HCT116 (cell line): ENCODE measurements around the gene TPM2. TPM values are rescaled to one million over a fixed set of nuclear protein-coding genes. Genes with fewer than 3 reads are reported as not detected.

Source experiments
- ATAC-seq: fragments of 200-7000 bp; cut with Tn5 transposase; 2 replicates; pipeline ENCODE4 v1.9.1; 2020; ENCODE audit warnings: mild to moderate bottlenecking, moderate library complexity
- BruUV-seq: library from RNA; stranded (reverse); fragments of 400-500 nt; replicated peaks from 2 replicates; lab custom pipeline; 2021; lab: Mats Ljungman, UMichigan
- CTCF ChIA-PET: fragments of 300-600 bp; sonication (Branson Sonifier 250); formaldehyde crosslinking; loops from one replicate; lab custom pipeline; 2021; ENCODE audit warnings: antibody characterized with exemption; lab: Charles Lee
- POLR2A ChIA-PET: fragments of 300-600, 350-600 bp; sonication (Branson Sonifier 250); formaldehyde crosslinking; loops from one replicate; lab custom pipeline; 2021; ENCODE audit warnings: antibody characterized with exemption; lab: Charles Lee
- RAD21 ChIA-PET, 2 experiments: fragments of 300-600 bp; sonication (Branson Sonifier 250); formaldehyde crosslinking; loops; one replicate each; lab custom pipeline; 2023; ENCODE audit warnings: low total read pairs in 2 of 2; ENCODE audit not compliant: uncharacterized antibody in 2 of 2, unreplicated experiment in 2 of 2, low non-redundant PET in 1 of 2; lab: Charles Lee
- DNase-seq: peaks from one replicate; pipeline ENCODE4 v3.0.0-alpha.2; 2010; ENCODE audit warnings: low read depth, low spot score
- H2AFZ ChIP-seq: fragments of 200-600 bp; shearing (Covaris generic), sonication (generic); 2 replicates; pipeline ENCODE4 v1.6.1; 2017; ENCODE audit warnings: low read depth, mixed run types, mixed read lengths, antibody characterized with exemption, low read length; ENCODE audit not compliant: poor library complexity, severe bottlenecking
- H3K27ac ChIP-seq: 2 replicates; pipeline ENCODE4 v1.5.1; 2012; ENCODE audit warnings: low read depth, low read length
- H3K27me3 ChIP-seq: fragments of 200-600 bp; sonication (generic); 2 replicates; pipeline ENCODE4 v1.6.1; 2016; ENCODE audit warnings: mixed run types, low read length, mixed read lengths; ENCODE audit not compliant: insufficient read depth
- H3K36me3 ChIP-seq, 2 experiments: fragments of 200-500 bp in 1 of 2; fragments of 200-600 bp in 1 of 2; sonication (Bioruptor generic) in 1 of 2; sonication (generic) in 1 of 2; 2 replicates each; pipeline versions ENCODE4 v1.5.1 to v1.6.1; 2014 to 2016; ENCODE audit warnings: low read length in 2 of 2, inconsistent platforms in 1 of 2, mixed read lengths in 1 of 2, mixed run types in 1 of 2; ENCODE audit not compliant: insufficient read depth in 2 of 2, control insufficient read depth in 1 of 2
- H3K4me1 ChIP-seq, 2 experiments: fragments of 200-600 bp in 1 of 2; sonication (generic) in 1 of 2; 2 replicates each; pipeline versions ENCODE4 v1.5.1 to v1.6.1; 2012 to 2017; ENCODE audit warnings: low read length in 2 of 2, inconsistent platforms in 1 of 2, mild to moderate bottlenecking in 1 of 2, mixed read lengths in 1 of 2, mixed run types in 1 of 2, moderate library complexity in 1 of 2; ENCODE audit not compliant: insufficient read depth in 2 of 2, control insufficient read depth in 1 of 2
- H3K4me2 ChIP-seq: fragments of 200-600 bp; sonication (generic); 2 replicates; pipeline ENCODE4 v1.6.1; 2017; ENCODE audit warnings: mixed run types, low read length, mixed read lengths
- H3K4me3 ChIP-seq, 2 experiments: fragments of 200-600 bp in 1 of 2; sonication (generic) in 1 of 2; replicated peaks in 1 of 2; 2 replicates each; pipeline ENCODE4 v1.5.1; 2011 to 2016; ENCODE audit warnings: low read length in 2 of 2, control low read depth in 1 of 2, low read depth in 1 of 2, mild to moderate bottlenecking in 1 of 2, mixed read lengths in 1 of 2, mixed run types in 1 of 2
- H3K79me2 ChIP-seq: fragments of 200-600 bp; sonication (generic); 2 replicates; pipeline ENCODE4 v1.6.1; 2017; ENCODE audit warnings: mild to moderate bottlenecking, mixed run types, low read length, moderate library complexity, mixed read lengths; ENCODE audit not compliant: insufficient read depth
- H3K9ac ChIP-seq: fragments of 200-600 bp; sonication (generic); 2 replicates; pipeline ENCODE4 v1.6.1; 2016; ENCODE audit warnings: low read length, mixed read lengths
- H3K9me2 ChIP-seq: fragments of 200-600 bp; sonication (generic), shearing (Covaris generic); 2 replicates; pipeline ENCODE4 v1.6.1; 2017; ENCODE audit warnings: mixed run types, mild to moderate bottlenecking, moderate library complexity; ENCODE audit not compliant: insufficient read depth
- H3K9me3 ChIP-seq, 2 experiments: fragments of 200-500 bp in 1 of 2; fragments of 200-600 bp in 1 of 2; sonication (Bioruptor generic) in 1 of 2; sonication (generic) in 1 of 2; 2 replicates each; pipeline ENCODE4 v1.6.1; 2014 to 2017; ENCODE audit warnings: low read length in 2 of 2, mixed read lengths in 2 of 2, inconsistent platforms in 1 of 2, low read depth in 1 of 2, mild to moderate bottlenecking in 1 of 2, mixed run types in 1 of 2, moderate library complexity in 1 of 2; ENCODE audit not compliant: control insufficient read depth in 1 of 2, insufficient read depth in 1 of 2
- H4K20me1 ChIP-seq: fragments of 200-600 bp; sonication (generic), shearing (Covaris generic); 2 replicates; pipeline ENCODE4 v1.6.1; 2017; ENCODE audit warnings: mixed run types, mild to moderate bottlenecking, moderate library complexity; ENCODE audit not compliant: insufficient read depth
- CEBPB ChIP-seq: IDR thresholded peaks from 2 replicates; pipeline ENCODE4 v1.6.1; 2012; ENCODE audit warnings: low read depth
- EGR1 ChIP-seq: IDR thresholded peaks from 2 replicates; pipeline ENCODE4 v1.6.1; 2012; ENCODE audit warnings: low read depth
- ELF1 ChIP-seq: IDR thresholded peaks from 2 replicates; pipeline ENCODE4 v1.6.1; 2012; ENCODE audit warnings: low read depth, borderline replicate concordance
- FOSL1 ChIP-seq: IDR thresholded peaks from 2 replicates; pipeline ENCODE4 v1.6.1; 2012; ENCODE audit warnings: low read depth
- JUND ChIP-seq: IDR thresholded peaks from 2 replicates; pipeline ENCODE4 v1.6.1; 2012
- RAD21 ChIP-seq: IDR thresholded peaks from 2 replicates; pipeline ENCODE4 v1.6.1; 2012; ENCODE audit warnings: low read depth, mild to moderate bottlenecking
- SIN3A ChIP-seq: IDR thresholded peaks from 2 replicates; pipeline ENCODE4 v1.6.1; 2012; ENCODE audit warnings: low read depth
- SP1 ChIP-seq: IDR thresholded peaks from 2 replicates; pipeline ENCODE4 v1.6.1; 2012; ENCODE audit warnings: low read depth
- intact Hi-C: fragments of 100-400 bp; cut with micrococcal nuclease; formaldehyde crosslinking; loops from 2 replicates; pipeline ENCODE4 v1.10.0; 2022
- total RNA-seq: library from RNA; stranded (reverse); gene quantifications from one replicate; pipeline ENCODE4 v1.2.1, GENCODE V29; 2021; ENCODE audit not compliant: unreplicated experiment
- TF ChIP-seq, protein P1 (sequence below), 3 experiments: fragments of 200-600 bp in 1 of 3; sonication (generic) in 1 of 3; IDR thresholded peaks in 2 of 3; conservative IDR thresholded peaks in 1 of 3; 2 replicates each; pipeline ENCODE4 v1.5.1; 2012 to 2017; ENCODE audit warnings: low read depth in 2 of 3, low read length in 2 of 3, antibody characterized with exemption in 1 of 3, borderline replicate concordance in 1 of 3, control low read depth in 1 of 3, mild to moderate bottlenecking in 1 of 3, mixed read lengths in 1 of 3, mixed run types in 1 of 3, moderate library complexity in 1 of 3; ENCODE audit not compliant: insufficient read depth in 1 of 3

Gene TPM2
- total RNA-seq, 1 experiment from 2014 or later, result 278 TPM

DNA sequence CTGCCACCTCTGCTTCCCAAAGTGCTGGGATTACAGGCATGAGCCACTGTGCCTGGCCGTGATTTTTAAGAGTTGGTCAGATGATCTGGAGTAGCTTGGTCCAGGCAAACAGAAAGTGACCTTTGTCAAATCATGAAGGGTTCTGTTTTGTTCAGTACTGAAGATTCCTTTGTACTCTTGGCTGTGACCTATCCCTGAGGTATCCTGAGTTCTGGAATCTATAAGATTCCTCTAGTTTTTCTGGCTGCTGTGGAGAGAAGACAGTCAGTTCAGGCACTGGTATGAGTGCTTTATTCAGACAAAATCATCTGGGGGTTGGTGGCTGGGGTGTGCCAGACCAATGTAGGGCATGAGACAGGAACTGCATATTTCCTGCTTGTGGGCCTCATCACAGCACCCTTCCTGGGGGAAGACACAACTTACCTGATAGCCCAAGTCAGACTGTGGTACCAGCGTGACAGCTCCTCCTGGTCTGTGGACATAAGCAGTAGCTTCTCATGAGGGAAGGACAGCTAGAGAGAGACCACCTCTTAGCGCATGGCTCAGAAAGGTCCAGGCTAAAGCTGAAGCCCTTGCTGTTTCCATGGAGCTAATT, 27.9 kb downstream of the TPM2 start:
- ATAC-seq (no peak), DNase-seq (no peak)
- RAD21 ChIA-PET, result no interaction called here
- CTCF ChIA-PET, result interaction anchor here (0.8 to 3.2 kb wide), 9 partner anchors 8 to 220 kb away, joined by 3 to 33 read pairs (median 5); partner anchors contain the start of genes CREB3, GBA2, HINT2 and RGP1
- Histone ChIP-seq H3K36me3 (peaks cover 6 to 27% of the 10 kb centered on the region in 2 experiments; a peak in 3 of 4 replicates), H2AFZ (no peak overlapping the region), H3K27me3 (no peaks in the 10 kb centered on the region), H3K79me2 (peaks cover 28% of the 10 kb centered on the region; the same call in 1 of the 2 replicates), H3K4me2 (0 out of 2 replicates have a peak overlapping the region, but pooled peaks have one; percentile 4), H4K20me1 (no peaks in the 10 kb centered on the region), H3K27ac (peak overlapping the region; percentile 33), H3K4me3 (no peak overlapping the region), H3K9me3 (no peaks in the 10 kb centered on the region), H3K4me1 (peaks cover 24 to 65% of the 10 kb centered on the region in 2 experiments; a peak in 3 of 4 replicates), H3K9me2 (no peaks in the 10 kb centered on the region)
- intact Hi-C loops, result no loop called here
- BruUV-seq, result no TSS peak
- POLR2A ChIA-PET, result interaction anchor here (1.5 to 1.6 kb wide), 2 partner anchors 58 to 70 kb away, joined by 4 to 10 read pairs; partner anchors contain the start of genes CREB3 and TLN1
- no peak for TF ChIP-seq EGR1
- TF ChIP-seq, all 23 proteins: peak for 0
- H3K9ac ChIP-seq, result no peak overlapping the region

DNA sequence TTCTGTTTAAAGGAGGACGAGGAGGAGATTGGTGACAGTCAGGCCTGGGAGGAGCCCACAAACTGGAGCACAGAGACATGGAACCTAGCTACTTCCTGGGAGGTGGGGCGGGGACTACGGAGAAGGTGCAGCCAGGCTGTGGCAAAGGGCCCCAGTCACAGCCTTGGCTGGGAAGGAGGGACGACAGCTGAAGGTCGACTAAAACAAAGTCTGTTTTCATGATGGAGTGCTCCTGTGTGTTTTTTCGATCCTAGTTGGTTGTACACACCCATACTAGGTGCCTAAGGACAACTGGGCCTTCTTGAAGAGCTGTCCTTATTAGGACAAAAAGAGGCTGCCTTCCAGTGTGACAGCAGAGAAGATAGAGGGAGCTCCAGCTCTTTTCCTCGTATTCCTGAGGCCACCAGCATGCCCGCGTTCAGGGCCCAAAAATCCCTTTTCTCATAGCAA, 28.7 kb downstream of the TPM2 start:
- H2AFZ ChIP-seq, result no peak overlapping the region
- DNase-seq, result peak; percentile 33
- ChIA-PET RAD21 (interaction anchor here in 1 of 2 experiments (1.3 kb wide), 1 partner anchor 35 kb away, joined by 3 read pairs; no protein-coding TSS in a partner anchor), POLR2A (interaction anchor here (1.5 to 1.6 kb wide), 2 partner anchors 57 to 71 kb away, joined by 4 to 10 read pairs; partner anchors contain the start of genes CREB3 and TLN1), CTCF (interaction anchor here (0.8 to 3.2 kb wide), 12 partner anchors 9 to 221 kb away, joined by 3 to 33 read pairs (median 4); partner anchors contain the start of genes CREB3, GBA2, HINT2 and RGP1)
- BruUV-seq, result no TSS peak
- H3K36me3 ChIP-seq, result peaks cover 6 to 27% of the 10 kb centered on the region in 2 experiments; a peak in 3 of 4 replicates
- no peaks in the 10 kb centered on the region for H3K9me3 ChIP-seq
- H3K27ac ChIP-seq, result peak overlapping the region; percentile 33
- 0 out of 2 replicates have a peak overlapping the region, but pooled peaks have one; percentile 2 for H3K4me2 ChIP-seq
- no peak for ATAC-seq
- no peaks in the 10 kb centered on the region for H3K27me3 ChIP-seq
- no peak overlapping the region for H3K4me3 ChIP-seq
- H3K79me2 ChIP-seq, result peaks cover 28% of the 10 kb centered on the region; the same call in 1 of the 2 replicates
- TF ChIP-seq SIN3A, result no peak
- no peak for TF ChIP-seq RAD21
- no peak for TF ChIP-seq ELF1
- TF ChIP-seq FOSL1, result no peak
- TF ChIP-seq CEBPB, result no peak
- no peak for TF ChIP-seq SP1
- TF ChIP-seq, protein P1, sequence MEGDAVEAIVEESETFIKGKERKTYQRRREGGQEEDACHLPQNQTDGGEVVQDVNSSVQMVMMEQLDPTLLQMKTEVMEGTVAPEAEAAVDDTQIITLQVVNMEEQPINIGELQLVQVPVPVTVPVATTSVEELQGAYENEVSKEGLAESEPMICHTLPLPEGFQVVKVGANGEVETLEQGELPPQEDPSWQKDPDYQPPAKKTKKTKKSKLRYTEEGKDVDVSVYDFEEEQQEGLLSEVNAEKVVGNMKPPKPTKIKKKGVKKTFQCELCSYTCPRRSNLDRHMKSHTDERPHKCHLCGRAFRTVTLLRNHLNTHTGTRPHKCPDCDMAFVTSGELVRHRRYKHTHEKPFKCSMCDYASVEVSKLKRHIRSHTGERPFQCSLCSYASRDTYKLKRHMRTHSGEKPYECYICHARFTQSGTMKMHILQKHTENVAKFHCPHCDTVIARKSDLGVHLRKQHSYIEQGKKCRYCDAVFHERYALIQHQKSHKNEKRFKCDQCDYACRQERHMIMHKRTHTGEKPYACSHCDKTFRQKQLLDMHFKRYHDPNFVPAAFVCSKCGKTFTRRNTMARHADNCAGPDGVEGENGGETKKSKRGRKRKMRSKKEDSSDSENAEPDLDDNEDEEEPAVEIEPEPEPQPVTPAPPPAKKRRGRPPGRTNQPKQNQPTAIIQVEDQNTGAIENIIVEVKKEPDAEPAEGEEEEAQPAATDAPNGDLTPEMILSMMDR (IDR thresholded peaks at IDR 0.05 in 2 of 3, conservative IDR thresholded peaks at IDR 0.05 in 1 of 3; ENCODE audit: borderline replicate concordance in 1 of 3, insufficient read depth in 1 of 3, low read depth in 2 of 3, low read length in 2 of 3), result peak in 2 of 3 experiments; percentile 48; a peak in 4 of 6 replicates
- TF ChIP-seq JUND, result no peak
- H3K9me2 ChIP-seq, result no peaks in the 10 kb centered on the region
- no peak overlapping the region for H3K9ac ChIP-seq
- intact Hi-C loops, result no loop called here
- no peaks in the 10 kb centered on the region for H4K20me1 ChIP-seq
- peaks cover 22 to 62% of the 10 kb centered on the region in 2 experiments; a peak in 3 of 4 replicates for H3K4me1 ChIP-seq
